Upper lobe of left lung (tissue), 6 donors: ENCODE measurements around the gene MYG1. TPM values are rescaled to one million over a fixed set of nuclear protein-coding genes. Genes with fewer than 3 reads are reported as not detected.
"Not testable (repeated sequence)": the region's sequence is repeated elsewhere in the genome, so short reads cannot be mapped to it uniquely, and the experiment has no call there.

Experiments used
- ATAC-seq, 2 donors: fragments of 200-7000 bp; cut with Tn5 transposase; one replicate each; pipeline ENCODE4 v1.9.1; 2022; ENCODE audit warnings: mild to moderate bottlenecking in 2 of 2, moderate library complexity in 2 of 2; ENCODE audit not compliant: low FRiP score in 2 of 2
- DNase-seq, 2 donors: peaks; one replicate each; pipeline ENCODE4 v3.0.0-alpha.2; 2019 to 2020
- H3K27ac ChIP-seq, 4 donors: fragments of 200-600 bp; sonication (generic); one replicate each; pipeline ENCODE4 v1.5.1; 2016 to 2019
- H3K27me3 ChIP-seq, 4 donors: fragments of 200-600 bp; sonication (generic); one replicate each; pipeline ENCODE4 v1.5.1; 2017 to 2019
- H3K36me3 ChIP-seq, 4 donors: fragments of 200-600 bp; sonication (generic); one replicate each; pipeline ENCODE4 v1.5.1; 2016 to 2019
- H3K4me1 ChIP-seq, 4 donors: fragments of 200-600 bp; sonication (generic); one replicate each; pipeline ENCODE4 v1.5.1; 2018 to 2019
- H3K4me3 ChIP-seq, 4 donors: fragments of 200-600 bp; sonication (generic); one replicate each; pipeline ENCODE4 v1.5.1; 2017 to 2019; ENCODE audit warnings: mild to moderate bottlenecking in 2 of 4, moderate library complexity in 1 of 4
- H3K9me3 ChIP-seq, 4 donors: fragments of 200-600 bp; sonication (generic); one replicate each; pipeline ENCODE4 v1.5.1; 2018 to 2019
- EP300 ChIP-seq, 4 donors: sonication (generic); formaldehyde crosslinking; IDR thresholded peaks; one replicate each; pipeline ENCODE4 v1.5.1; 2017; ENCODE audit warnings: antibody characterized with exemption in 4 of 4, control low read depth in 2 of 4
- POLR2A ChIP-seq, 4 donors: fragments of 450-650 bp; IDR thresholded peaks; one replicate each; pipeline ENCODE4 v1.5.1; 2016 to 2017; ENCODE audit warnings: antibody characterized with exemption in 4 of 4, mild to moderate bottlenecking in 2 of 4
- POLR2AphosphoS5 ChIP-seq, 2 donors: sonication (generic); formaldehyde crosslinking; IDR thresholded peaks; one replicate each; pipeline ENCODE4 v1.5.1; 2017; ENCODE audit warnings: antibody characterized with exemption in 2 of 2
- WGBS, 2 donors: methylation state at CpG; one replicate each; pipeline ENCODE4 v1.1.5; 2017 to 2018; 5-methylcytosine and 5-hydroxymethylcytosine counted together
- total RNA-seq, 6 donors: library from RNA; depleted of rRNA in 4 of 6; stranded (reverse); fragments of >200 nt in 4 of 6; gene quantifications; one replicate each; pipeline versions ENCODE4 v1.1.0 to v1.2.1, GENCODE V29; 2016 to 2021
- TF ChIP-seq, protein P1 (sequence below), 6 experiments: fragments of 450-650 bp in 4 of 6; fragments of 200-600 bp in 2 of 6; sonication (generic) in 2 of 6; IDR thresholded peaks; one replicate each; pipeline ENCODE4 v1.5.1; 2016 to 2019; ENCODE audit warnings: antibody characterized with exemption in 6 of 6
- donor health status: DM: no; HTN: no; CAD: no; lungs with moderate emphysema.
- donor health status: DM: no; HTN: yes; CAD: no; lungs with severe emphysema.

The MYG1 gene
- total RNA-seq, 6 donors from 2014 or later = 29.1 to 50.7 (median 34.8) TPM

- H3K36me3 ChIP-seq = peaks cover 0 to 14% (median 7%) of the 10 kb centered on the region in 4 donors
- peak within 1 kb of the TSS; percentile 81 to 97 (median 88) for H3K27ac ChIP-seq
- H3K27me3 ChIP-seq = no peaks in the 10 kb centered on the region
- DNase-seq (peak; percentile 95 to 96), ATAC-seq (peak; percentile 94 to 95)
- H3K4me1 ChIP-seq = peaks cover 38 to 45% (median 40%) of the 10 kb centered on the region in 4 donors
- H3K4me3 ChIP-seq = peak within 1 kb of the TSS; percentile 48 to 84 (median 72)
- 1 to 2% methylated on average over 37 to 42 of the region's 42 CpGs for WGBS, 2 donors
- TF ChIP-seq, protein P1, sequence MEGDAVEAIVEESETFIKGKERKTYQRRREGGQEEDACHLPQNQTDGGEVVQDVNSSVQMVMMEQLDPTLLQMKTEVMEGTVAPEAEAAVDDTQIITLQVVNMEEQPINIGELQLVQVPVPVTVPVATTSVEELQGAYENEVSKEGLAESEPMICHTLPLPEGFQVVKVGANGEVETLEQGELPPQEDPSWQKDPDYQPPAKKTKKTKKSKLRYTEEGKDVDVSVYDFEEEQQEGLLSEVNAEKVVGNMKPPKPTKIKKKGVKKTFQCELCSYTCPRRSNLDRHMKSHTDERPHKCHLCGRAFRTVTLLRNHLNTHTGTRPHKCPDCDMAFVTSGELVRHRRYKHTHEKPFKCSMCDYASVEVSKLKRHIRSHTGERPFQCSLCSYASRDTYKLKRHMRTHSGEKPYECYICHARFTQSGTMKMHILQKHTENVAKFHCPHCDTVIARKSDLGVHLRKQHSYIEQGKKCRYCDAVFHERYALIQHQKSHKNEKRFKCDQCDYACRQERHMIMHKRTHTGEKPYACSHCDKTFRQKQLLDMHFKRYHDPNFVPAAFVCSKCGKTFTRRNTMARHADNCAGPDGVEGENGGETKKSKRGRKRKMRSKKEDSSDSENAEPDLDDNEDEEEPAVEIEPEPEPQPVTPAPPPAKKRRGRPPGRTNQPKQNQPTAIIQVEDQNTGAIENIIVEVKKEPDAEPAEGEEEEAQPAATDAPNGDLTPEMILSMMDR (IDR thresholded peaks at IDR 0.05) = peak; percentile 17 to 60 (median 34)
- TF ChIP-seq POLR2A (IDR thresholded peaks at IDR 0.05) = peak in 3 of 4 donors; percentile 56 to 86 (median 74)
- peak; percentile 66 to 87 for TF ChIP-seq POLR2AphosphoS5 (IDR thresholded peaks at IDR 0.05)
- TF ChIP-seq EP300 (IDR thresholded peaks at IDR 0.05) = no peak
- H3K9me3 ChIP-seq = no peaks in the 10 kb centered on the region
These were observed 4.2 kb upstream of the MYG1 start, which contains the start of gene PFDN5 for GRCh38 chr12:53295070-53295890. Gene PFDN5, plus strand, starts transcription at chr12:53295542. Its CDS starts 26 bp downstream, at chr12:53295568.

DNA sequence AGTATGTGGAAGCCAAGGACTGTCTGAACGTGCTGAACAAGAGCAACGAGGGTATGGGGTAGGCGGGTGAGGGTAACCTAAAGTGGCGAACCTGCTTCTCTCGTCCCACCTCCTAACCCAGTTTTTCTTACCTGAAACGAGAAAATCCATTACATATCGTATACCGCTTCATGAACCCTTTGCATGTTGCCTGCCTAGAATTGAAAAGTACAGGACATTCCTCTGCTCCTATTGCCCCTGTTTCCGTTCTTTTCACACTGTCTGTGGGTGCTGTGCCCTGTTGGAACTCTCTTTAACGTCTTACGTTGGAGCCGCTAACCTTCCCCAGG lies 3.6 kb upstream of the MYG1 start:
- Histone ChIP-seq H3K27ac (peak overlapping the region; percentile 81 to 97 (median 88)), H3K4me1 (peaks cover 44 to 51% (median 45%) of the 10 kb centered on the region in 4 donors), H3K9me3 (no peaks in the 10 kb centered on the region), H3K36me3 (peaks cover 0 to 14% (median 7%) of the 10 kb centered on the region in 4 donors), H3K27me3 (no peaks in the 10 kb centered on the region), H3K4me3 (peak overlapping the region; percentile 48 to 84 (median 72))
- WGBS, 2 donors = 3 to 4% methylated on average over 12 of the region's 12 CpGs
- no peak for TF ChIP-seq POLR2AphosphoS5 (IDR thresholded peaks at IDR 0.05)
- TF ChIP-seq POLR2A (IDR thresholded peaks at IDR 0.05) = no peak
- TF ChIP-seq, protein P1 (IDR thresholded peaks at IDR 0.05) = no peak
- no peak for TF ChIP-seq EP300 (IDR thresholded peaks at IDR 0.05)
- ATAC-seq = no peak
- no peak for DNase-seq

DNA sequence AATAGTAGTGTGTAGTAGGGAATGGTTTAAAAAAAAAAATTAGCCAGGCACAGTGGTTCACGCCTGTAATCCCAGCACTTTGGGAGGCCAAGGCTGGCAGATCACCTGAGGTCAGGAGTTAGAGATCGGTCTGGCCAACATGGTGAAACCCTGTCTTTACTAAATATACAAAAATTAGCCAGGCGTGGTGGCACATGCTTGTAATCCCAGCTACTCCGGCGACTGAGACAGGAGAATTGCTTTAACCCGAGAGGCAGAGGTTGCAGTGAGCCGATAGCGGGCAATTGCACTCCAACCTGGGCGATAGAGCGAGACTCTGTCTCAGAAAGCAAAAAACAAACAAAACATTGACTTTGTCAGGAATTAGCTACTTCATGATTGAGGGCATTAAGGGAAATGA lies 2.4 kb upstream of the MYG1 start:
- H3K4me3 ChIP-seq = not testable (repeated sequence)
- H3K4me1 ChIP-seq = peaks cover 47 to 63% (median 49%) of the 10 kb centered on the region in 4 donors

GRCh38 chr12:53298164-53298563 lies 1.3 kb upstream of the MYG1 start:
- H3K36me3 ChIP-seq = peaks cover 0 to 34% (median 15%) of the 10 kb centered on the region in 4 donors
- no peak overlapping the region for H3K4me3 ChIP-seq
- peaks cover 50 to 74% (median 52%) of the 10 kb centered on the region in 4 donors for H3K4me1 ChIP-seq
- DNase-seq = no peak
- no peak for ATAC-seq
- 21 to 38% methylated on average over 5 of the region's 5 CpGs for whole genome bisulfite sequencing, 2 donors
- no peak for TF ChIP-seq POLR2A (IDR thresholded peaks at IDR 0.05)
- TF ChIP-seq POLR2AphosphoS5 (IDR thresholded peaks at IDR 0.05) = no peak
- TF ChIP-seq, protein P1 (IDR thresholded peaks at IDR 0.05) = no peak
- no peak for TF ChIP-seq EP300 (IDR thresholded peaks at IDR 0.05)
- H3K9me3 ChIP-seq = no peaks in the 10 kb centered on the region
- peak overlapping the region; percentile 65 to 92 (median 82) for H3K27ac ChIP-seq
- H3K27me3 ChIP-seq = no peaks in the 10 kb centered on the region

More for the DNA sequence above, 2.4 kb upstream of the MYG1 start:
- H3K27me3 ChIP-seq, ATAC-seq, DNase-seq, H3K9me3 ChIP-seq: not testable (repeated sequence)
- Histone ChIP-seq H3K27ac (peak overlapping the region in 3 of 4 donors; percentile 57 to 92 (median 86)), H3K36me3 (peaks cover 0 to 25% (median 12%) of the 10 kb centered on the region in 4 donors)
- WGBS, 2 donors = 96% methylated on average over 10 of the region's 10 CpGs

GRCh38 chr12:53299101-53299453 lies 418 bp upstream of the MYG1 start:
- no peaks in the 10 kb centered on the region for H3K9me3 ChIP-seq
- peak overlapping the region; percentile 65 to 92 (median 82) for H3K27ac ChIP-seq
- H3K36me3 ChIP-seq = peaks cover 4 to 41% (median 17%) of the 10 kb centered on the region in 4 donors
- 56 to 63% methylated on average over 5 of the region's 5 CpGs for WGBS, 2 donors
- TF ChIP-seq, protein P1 (IDR thresholded peaks at IDR 0.05) = no peak
- peak in 1 of 4 donors; percentile 76 for TF ChIP-seq EP300 (IDR thresholded peaks at IDR 0.05)
- peak overlapping the region in 3 of 4 donors; percentile 74 to 84 (median 83) for H3K4me3 ChIP-seq
- peak; percentile 50 to 53 for ATAC-seq
- peaks cover 50 to 77% (median 52%) of the 10 kb centered on the region in 4 donors for H3K4me1 ChIP-seq
- DNase-seq = peak in 1 of 2 donors; percentile 34
- H3K27me3 ChIP-seq = no peaks in the 10 kb centered on the region
